ENCODE measurements around the gene LHX1. TPM values are rescaled to one million over a fixed set of nuclear protein-coding genes. Genes with fewer than 3 reads are reported as not detected.

Gene LHX1
- total RNA-seq, 1 donor from 2014 or later, result 2.6 TPM

- Mint-ChIP-seq H3K4me1 (ENCODE audit: low read depth, unreplicated experiment) (peaks cover 27% of the 10 kb centered on the region), H3K27me3 (ENCODE audit: unreplicated experiment) (peaks cover 3% of the 10 kb centered on the region), H3K36me3 (ENCODE audit: unreplicated experiment) (no peaks in the 10 kb centered on the region), H3K9me3 (ENCODE audit: unreplicated experiment) (peaks cover 1% of the 10 kb centered on the region), H3K27ac (ENCODE audit: unreplicated experiment) (no peak overlapping the region), H3K4me3 (ENCODE audit: unreplicated experiment) (no peak overlapping the region)
- DNase-seq, result no peak
- TF ChIP-seq CTCF (IDR thresholded peaks at IDR 0.05; ENCODE audit: partially characterized antibody, unreplicated experiment), result no peak
Observed at GRCh38 chr17:36892112-36892838, 45.0 kb upstream of the LHX1 start.

- Mint-ChIP-seq H3K4me3 (ENCODE audit: unreplicated experiment) (no peak overlapping the region), H3K4me1 (ENCODE audit: low read depth, unreplicated experiment) (peaks cover 18% of the 10 kb centered on the region)
- no peak for TF ChIP-seq CTCF (IDR thresholded peaks at IDR 0.05; ENCODE audit: partially characterized antibody, unreplicated experiment)
Observed at GRCh38 chr17:36894177-36894576, 43.1 kb upstream of the LHX1 start.

GRCh38 chr17:36894925-36895324, 42.4 kb upstream of the LHX1 start:
- TF ChIP-seq CTCF (IDR thresholded peaks at IDR 0.05; ENCODE audit: partially characterized antibody, unreplicated experiment), result no peak
- Mint-ChIP-seq H3K36me3 (ENCODE audit: unreplicated experiment) (no peaks in the 10 kb centered on the region), H3K27me3 (ENCODE audit: unreplicated experiment) (peaks cover 3% of the 10 kb centered on the region), H3K4me1 (ENCODE audit: low read depth, unreplicated experiment) (peaks cover 12% of the 10 kb centered on the region), H3K9me3 (ENCODE audit: unreplicated experiment) (no peaks in the 10 kb centered on the region), H3K27ac (ENCODE audit: unreplicated experiment) (no peak overlapping the region), H3K4me3 (ENCODE audit: unreplicated experiment) (no peak overlapping the region)
- no peak for DNase-seq

More at GRCh38 chr17:36894177-36894576, 43.1 kb upstream of the LHX1 start:
- DNase-seq, result no peak
- Mint-ChIP-seq H3K27me3 (ENCODE audit: unreplicated experiment) (peaks cover 3% of the 10 kb centered on the region), H3K9me3 (ENCODE audit: unreplicated experiment) (no peaks in the 10 kb centered on the region), H3K27ac (ENCODE audit: unreplicated experiment) (no peak overlapping the region), H3K36me3 (ENCODE audit: unreplicated experiment) (no peaks in the 10 kb centered on the region)

- peak overlapping the region; percentile 26 for H3K4me3 Mint-ChIP-seq (ENCODE audit: unreplicated experiment)
- TF ChIP-seq CTCF (IDR thresholded peaks at IDR 0.05; ENCODE audit: partially characterized antibody, unreplicated experiment), result no peak
- DNase-seq, result no peak
- no peak overlapping the region for H3K27ac Mint-ChIP-seq (ENCODE audit: unreplicated experiment)
- H3K9me3 Mint-ChIP-seq (ENCODE audit: unreplicated experiment), result no peaks in the 10 kb centered on the region
- H3K27me3 Mint-ChIP-seq (ENCODE audit: unreplicated experiment), result peaks cover 3% of the 10 kb centered on the region
- H3K4me1 Mint-ChIP-seq (ENCODE audit: low read depth, unreplicated experiment), result no peaks in the 10 kb centered on the region
- H3K36me3 Mint-ChIP-seq (ENCODE audit: unreplicated experiment), result no peaks in the 10 kb centered on the region
Observed at GRCh38 chr17:36899250-36900159, 37.8 kb upstream of the LHX1 start.

GRCh38 chr17:36900160-36900512, 37.1 kb upstream of the LHX1 start:
- no peak for TF ChIP-seq CTCF (IDR thresholded peaks at IDR 0.05; ENCODE audit: partially characterized antibody, unreplicated experiment)
- Mint-ChIP-seq H3K27ac (ENCODE audit: unreplicated experiment) (no peak overlapping the region), H3K9me3 (ENCODE audit: unreplicated experiment) (no peaks in the 10 kb centered on the region)

More at GRCh38 chr17:36900160-36900512, 37.1 kb upstream of the LHX1 start:
- DNase-seq, result no peak
- Mint-ChIP-seq H3K36me3 (ENCODE audit: unreplicated experiment) (no peaks in the 10 kb centered on the region), H3K27me3 (ENCODE audit: unreplicated experiment) (peaks cover 3% of the 10 kb centered on the region), H3K4me1 (ENCODE audit: low read depth, unreplicated experiment) (no peaks in the 10 kb centered on the region), H3K4me3 (ENCODE audit: unreplicated experiment) (no peak overlapping the region)
